Liver (tissue), 9 donors: ENCODE data around the gene GATB. TPM values are rescaled to one million over a fixed set of nuclear protein-coding genes. Genes with fewer than 3 reads are reported as not detected.

ENCODE experiments used
- DNase-seq: peaks from one replicate; pipeline ENCODE4 v3.0.0-alpha.2; 2017; ENCODE audit warnings: low spot score
- H3K27ac ChIP-seq, 2 donors: one replicate each; pipeline ENCODE4 v1.7.0; 2013; ENCODE audit warnings: inconsistent platforms in 2 of 2, low read length in 2 of 2, control low read depth in 1 of 2, low read depth in 1 of 2, mild to moderate bottlenecking in 1 of 2
- H3K27me3 ChIP-seq, 4 donors: one replicate each; pipeline versions ENCODE4 v1.6.1 to v1.7.0; 2013; ENCODE audit warnings: low read length in 3 of 4, inconsistent platforms in 1 of 4, mild to moderate bottlenecking in 1 of 4, moderate library complexity in 1 of 4; ENCODE audit not compliant: control insufficient read depth in 4 of 4, insufficient read depth in 4 of 4
- H3K36me3 ChIP-seq, 4 donors: one replicate each; pipeline versions ENCODE4 v1.6.1 to v1.7.0; 2013; ENCODE audit warnings: low read length in 3 of 4, mild to moderate bottlenecking in 3 of 4, low read depth in 1 of 4, moderate library complexity in 1 of 4; ENCODE audit not compliant: control insufficient read depth in 4 of 4, insufficient read depth in 3 of 4
- H3K4me1 ChIP-seq, 4 donors: one replicate each; pipeline versions ENCODE4 v1.6.1 to v1.7.0; 2013; ENCODE audit warnings: low read length in 3 of 4, mild to moderate bottlenecking in 3 of 4, moderate library complexity in 1 of 4; ENCODE audit not compliant: control insufficient read depth in 4 of 4, insufficient read depth in 4 of 4
- H3K4me3 ChIP-seq, 3 donors: one replicate each; pipeline versions ENCODE4 v1.6.1 to v1.7.0; 2013; ENCODE audit warnings: low read length in 3 of 3, control low read depth in 1 of 3, low read depth in 1 of 3, mild to moderate bottlenecking in 1 of 3
- H3K9ac ChIP-seq, 2 donors: one replicate each; pipeline ENCODE4 v1.7.0; 2013; ENCODE audit warnings: low read length in 2 of 2, mild to moderate bottlenecking in 2 of 2, moderate library complexity in 2 of 2, control low read depth in 1 of 2, low read depth in 1 of 2
- H3K9me3 ChIP-seq, 4 donors: one replicate each; pipeline versions ENCODE4 v1.6.1 to v1.7.0; 2013; ENCODE audit warnings: low read length in 3 of 4; ENCODE audit not compliant: control insufficient read depth in 4 of 4
- EGR1 ChIP-seq, 2 donors: IDR thresholded peaks; 2 replicates each; pipeline ENCODE4 v1.6.1; 2016 to 2018; ENCODE audit warnings: antibody characterized with exemption in 2 of 2, low read depth in 2 of 2
- FOXA2 ChIP-seq: IDR thresholded peaks from 2 replicates; pipeline ENCODE4 v1.6.1; 2016; ENCODE audit warnings: antibody characterized with exemption
- GABPA ChIP-seq, 2 donors: IDR thresholded peaks in 1 of 2; conservative IDR thresholded peaks in 1 of 2; 2 replicates each; pipeline ENCODE4 v1.6.1; 2016; ENCODE audit warnings: antibody characterized with exemption in 2 of 2, mild to moderate bottlenecking in 1 of 2, moderate library complexity in 1 of 2
- HNF4A ChIP-seq, 2 donors: conservative IDR thresholded peaks; 2 replicates each; pipeline ENCODE4 v1.6.1; 2016; ENCODE audit warnings: antibody characterized with exemption in 2 of 2, mild to moderate bottlenecking in 2 of 2
- HNF4G ChIP-seq: IDR thresholded peaks from 2 replicates; pipeline ENCODE4 v1.6.1; 2016; ENCODE audit warnings: antibody characterized with exemption
- JUND ChIP-seq, 2 donors: IDR thresholded peaks; 2 replicates each; pipeline ENCODE4 v1.6.1; 2016; ENCODE audit warnings: antibody characterized with exemption in 2 of 2
- NR2F2 ChIP-seq: IDR thresholded peaks from 2 replicates; pipeline ENCODE4 v1.6.1; 2016; ENCODE audit warnings: antibody characterized with exemption
- RAD21 ChIP-seq, 2 donors: IDR thresholded peaks; 2 replicates each; pipeline ENCODE4 v1.6.1; 2016; ENCODE audit warnings: antibody characterized with exemption in 2 of 2, mild to moderate bottlenecking in 2 of 2
- RXRA ChIP-seq, 2 donors: IDR thresholded peaks; 2 replicates each; pipeline ENCODE4 v1.6.1; 2017 to 2018; ENCODE audit warnings: antibody characterized with exemption in 2 of 2, mild to moderate bottlenecking in 1 of 2
- SP1 ChIP-seq: IDR thresholded peaks from 2 replicates; pipeline ENCODE4 v1.6.1; 2018; ENCODE audit warnings: antibody characterized with exemption, mild to moderate bottlenecking
- YY1 ChIP-seq: IDR thresholded peaks from 2 replicates; pipeline ENCODE4 v1.6.1; 2016; ENCODE audit warnings: antibody characterized with exemption, mild to moderate bottlenecking
- WGBS: extraction: QIAGEN DNeasy Blood & Tissue Kit; methylation state at CpG from one replicate; pipeline ENCODE4 v1.1.7; 2013; 5-methylcytosine and 5-hydroxymethylcytosine counted together
- polyA plus RNA-seq, 2 donors: library from polyadenylated mRNA; stranded (reverse) in 1 of 2; unstranded in 1 of 2; fragments of 200-250 nt in 1 of 2; fragments of >200 nt in 1 of 2; fragmentation: Nextera tagmentation in 1 of 2; extraction: Ambion mirVana in 1 of 2; gene quantifications; one replicate each; pipeline versions ENCODE4 v1.2.1 to v1.2.3, GENCODE V29; 2013 to 2015
- total RNA-seq, 2 donors: library from RNA; depleted of rRNA; stranded (reverse); fragments of >200 nt; gene quantifications; one replicate each; pipeline ENCODE4 v1.2.3, GENCODE V29; 2014
- TF ChIP-seq, protein P1 (sequence below): fragments of 150-350 bp; IDR thresholded peaks from 2 replicates; pipeline ENCODE4 v1.5.1; 2017; ENCODE audit warnings: improper control_type of control experiment, low read depth, low read length; ENCODE audit not compliant: missing input control
- TF ChIP-seq, protein P2 (sequence below): IDR thresholded peaks from 2 replicates; pipeline ENCODE4 v1.6.1; 2016; ENCODE audit warnings: antibody characterized with exemption
- TF ChIP-seq, protein P3 (sequence below): IDR thresholded peaks from 2 replicates; pipeline ENCODE4 v1.6.1; 2016; ENCODE audit warnings: antibody characterized with exemption, mild to moderate bottlenecking
- TF ChIP-seq, protein P4 (sequence below): IDR thresholded peaks from 2 replicates; pipeline ENCODE4 v1.6.1; 2016; ENCODE audit warnings: antibody characterized with exemption
- TF ChIP-seq, protein P5 (sequence below): IDR thresholded peaks from 2 replicates; pipeline ENCODE4 v1.6.1; 2016; ENCODE audit warnings: antibody characterized with exemption
- donor health status: healthy.
- donor health status: healthy.
- donor health status: healthy.
- donor health status: healthy.
- donor health status: healthy.

GATB gene
- total and polyA plus RNA-seq, 4 donors, result 10.4 to 17.3 (median 12.5) TPM

DNA sequence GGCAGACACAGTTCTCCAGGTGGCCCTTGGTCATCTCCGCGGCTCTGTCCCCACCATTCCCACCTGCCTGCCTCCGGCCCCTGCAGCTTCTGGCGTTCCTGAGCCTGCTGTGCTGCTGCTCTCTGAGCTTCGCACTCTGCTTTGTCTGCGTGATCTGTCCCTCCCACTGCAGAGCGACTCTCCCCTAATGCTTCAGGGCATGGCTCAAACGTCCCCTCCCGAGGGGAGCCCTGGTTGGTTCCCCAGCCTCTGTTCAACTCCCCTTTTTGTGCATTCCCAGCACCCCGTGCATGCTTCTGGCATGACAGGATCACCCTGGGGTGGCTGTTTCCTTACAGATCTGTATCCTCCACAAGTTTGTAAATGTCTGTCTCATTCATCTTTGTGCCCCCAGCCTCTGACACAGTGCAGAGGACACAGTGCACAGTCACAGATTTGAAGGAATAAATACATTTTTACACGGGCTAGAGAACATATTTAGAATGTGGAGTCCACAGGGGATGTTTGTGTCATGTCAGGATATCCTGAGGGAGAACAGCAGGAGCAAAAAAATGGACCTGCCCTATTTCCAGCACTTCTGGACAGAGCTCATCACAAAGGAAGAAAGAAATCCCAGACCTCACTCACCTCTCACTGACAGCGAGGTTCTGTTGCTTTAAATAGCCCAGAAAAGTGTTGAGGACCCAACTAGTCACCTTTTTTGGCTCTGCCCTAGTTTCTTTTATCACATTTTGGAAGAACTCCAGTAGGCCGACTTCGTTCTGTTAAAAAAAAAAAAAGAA, 72.6 kb downstream of the GATB start (continued):
- no peak for TF ChIP-seq EGR1 (IDR thresholded peaks at IDR 0.05; ENCODE audit: low read depth in 2 of 2)

DNA sequence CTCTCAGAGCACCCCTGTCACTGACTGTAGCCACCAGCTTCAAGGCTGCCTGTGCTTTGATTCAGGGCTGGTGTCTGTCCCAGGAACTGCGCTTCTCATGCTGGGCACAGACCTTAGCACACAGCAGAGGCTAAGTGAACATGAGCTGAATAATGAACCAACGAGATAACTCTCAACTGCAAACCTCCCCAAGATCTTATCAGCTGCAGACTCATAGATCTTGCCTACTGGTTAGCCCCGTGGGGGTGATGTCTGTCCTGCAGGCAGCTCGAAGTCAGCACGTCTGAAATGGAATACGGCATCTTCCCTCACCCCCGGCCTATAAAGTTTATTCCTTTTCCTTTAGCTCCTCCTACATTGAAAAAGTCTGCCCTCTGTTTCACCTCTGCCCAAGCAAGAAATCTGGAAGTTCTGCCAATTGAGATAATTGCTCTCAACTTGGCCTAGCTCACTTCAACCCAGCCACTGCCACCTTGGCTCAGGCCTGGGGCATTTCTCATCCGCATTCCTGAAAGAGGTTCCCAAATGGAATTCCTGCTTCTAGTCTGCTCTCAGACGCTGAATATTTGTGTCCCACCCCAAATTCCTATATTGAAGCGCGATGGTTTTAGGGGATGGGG, 73.7 kb downstream of the GATB start:
- Histone ChIP-seq H3K4me1 (no peaks in the 10 kb centered on the region), H3K36me3 (peaks cover 2 to 8% (median 4%) of the 10 kb centered on the region in 4 donors), H3K9me3 (no peaks in the 10 kb centered on the region), H3K27me3 (no peaks in the 10 kb centered on the region), H3K4me3 (no peak overlapping the region), H3K27ac (no peak overlapping the region), H3K9ac (no peak overlapping the region)
- no peak for DNase-seq
- 92% methylated on average over 11 of the region's 11 CpGs for WGBS
- no peak for TF ChIP-seq FOXA2
- TF ChIP-seq, protein P1, sequence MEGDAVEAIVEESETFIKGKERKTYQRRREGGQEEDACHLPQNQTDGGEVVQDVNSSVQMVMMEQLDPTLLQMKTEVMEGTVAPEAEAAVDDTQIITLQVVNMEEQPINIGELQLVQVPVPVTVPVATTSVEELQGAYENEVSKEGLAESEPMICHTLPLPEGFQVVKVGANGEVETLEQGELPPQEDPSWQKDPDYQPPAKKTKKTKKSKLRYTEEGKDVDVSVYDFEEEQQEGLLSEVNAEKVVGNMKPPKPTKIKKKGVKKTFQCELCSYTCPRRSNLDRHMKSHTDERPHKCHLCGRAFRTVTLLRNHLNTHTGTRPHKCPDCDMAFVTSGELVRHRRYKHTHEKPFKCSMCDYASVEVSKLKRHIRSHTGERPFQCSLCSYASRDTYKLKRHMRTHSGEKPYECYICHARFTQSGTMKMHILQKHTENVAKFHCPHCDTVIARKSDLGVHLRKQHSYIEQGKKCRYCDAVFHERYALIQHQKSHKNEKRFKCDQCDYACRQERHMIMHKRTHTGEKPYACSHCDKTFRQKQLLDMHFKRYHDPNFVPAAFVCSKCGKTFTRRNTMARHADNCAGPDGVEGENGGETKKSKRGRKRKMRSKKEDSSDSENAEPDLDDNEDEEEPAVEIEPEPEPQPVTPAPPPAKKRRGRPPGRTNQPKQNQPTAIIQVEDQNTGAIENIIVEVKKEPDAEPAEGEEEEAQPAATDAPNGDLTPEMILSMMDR, result no peak
- TF ChIP-seq NR2F2, result no peak
- TF ChIP-seq YY1, result no peak
- TF ChIP-seq HNF4G, result no peak
- TF ChIP-seq RAD21 (IDR thresholded peaks at IDR 0.05), result no peak
- TF ChIP-seq, protein P2, sequence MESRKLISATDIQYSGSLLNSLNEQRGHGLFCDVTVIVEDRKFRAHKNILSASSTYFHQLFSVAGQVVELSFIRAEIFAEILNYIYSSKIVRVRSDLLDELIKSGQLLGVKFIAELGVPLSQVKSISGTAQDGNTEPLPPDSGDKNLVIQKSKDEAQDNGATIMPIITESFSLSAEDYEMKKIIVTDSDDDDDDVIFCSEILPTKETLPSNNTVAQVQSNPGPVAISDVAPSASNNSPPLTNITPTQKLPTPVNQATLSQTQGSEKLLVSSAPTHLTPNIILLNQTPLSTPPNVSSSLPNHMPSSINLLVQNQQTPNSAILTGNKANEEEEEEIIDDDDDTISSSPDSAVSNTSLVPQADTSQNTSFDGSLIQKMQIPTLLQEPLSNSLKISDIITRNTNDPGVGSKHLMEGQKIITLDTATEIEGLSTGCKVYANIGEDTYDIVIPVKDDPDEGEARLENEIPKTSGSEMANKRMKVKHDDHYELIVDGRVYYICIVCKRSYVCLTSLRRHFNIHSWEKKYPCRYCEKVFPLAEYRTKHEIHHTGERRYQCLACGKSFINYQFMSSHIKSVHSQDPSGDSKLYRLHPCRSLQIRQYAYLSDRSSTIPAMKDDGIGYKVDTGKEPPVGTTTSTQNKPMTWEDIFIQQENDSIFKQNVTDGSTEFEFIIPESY, result no peak
- TF ChIP-seq RXRA (IDR thresholded peaks at IDR 0.05), result no peak
- TF ChIP-seq, protein P3, sequence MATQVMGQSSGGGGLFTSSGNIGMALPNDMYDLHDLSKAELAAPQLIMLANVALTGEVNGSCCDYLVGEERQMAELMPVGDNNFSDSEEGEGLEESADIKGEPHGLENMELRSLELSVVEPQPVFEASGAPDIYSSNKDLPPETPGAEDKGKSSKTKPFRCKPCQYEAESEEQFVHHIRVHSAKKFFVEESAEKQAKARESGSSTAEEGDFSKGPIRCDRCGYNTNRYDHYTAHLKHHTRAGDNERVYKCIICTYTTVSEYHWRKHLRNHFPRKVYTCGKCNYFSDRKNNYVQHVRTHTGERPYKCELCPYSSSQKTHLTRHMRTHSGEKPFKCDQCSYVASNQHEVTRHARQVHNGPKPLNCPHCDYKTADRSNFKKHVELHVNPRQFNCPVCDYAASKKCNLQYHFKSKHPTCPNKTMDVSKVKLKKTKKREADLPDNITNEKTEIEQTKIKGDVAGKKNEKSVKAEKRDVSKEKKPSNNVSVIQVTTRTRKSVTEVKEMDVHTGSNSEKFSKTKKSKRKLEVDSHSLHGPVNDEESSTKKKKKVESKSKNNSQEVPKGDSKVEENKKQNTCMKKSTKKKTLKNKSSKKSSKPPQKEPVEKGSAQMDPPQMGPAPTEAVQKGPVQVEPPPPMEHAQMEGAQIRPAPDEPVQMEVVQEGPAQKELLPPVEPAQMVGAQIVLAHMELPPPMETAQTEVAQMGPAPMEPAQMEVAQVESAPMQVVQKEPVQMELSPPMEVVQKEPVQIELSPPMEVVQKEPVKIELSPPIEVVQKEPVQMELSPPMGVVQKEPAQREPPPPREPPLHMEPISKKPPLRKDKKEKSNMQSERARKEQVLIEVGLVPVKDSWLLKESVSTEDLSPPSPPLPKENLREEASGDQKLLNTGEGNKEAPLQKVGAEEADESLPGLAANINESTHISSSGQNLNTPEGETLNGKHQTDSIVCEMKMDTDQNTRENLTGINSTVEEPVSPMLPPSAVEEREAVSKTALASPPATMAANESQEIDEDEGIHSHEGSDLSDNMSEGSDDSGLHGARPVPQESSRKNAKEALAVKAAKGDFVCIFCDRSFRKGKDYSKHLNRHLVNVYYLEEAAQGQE, result no peak
- TF ChIP-seq, protein P4, sequence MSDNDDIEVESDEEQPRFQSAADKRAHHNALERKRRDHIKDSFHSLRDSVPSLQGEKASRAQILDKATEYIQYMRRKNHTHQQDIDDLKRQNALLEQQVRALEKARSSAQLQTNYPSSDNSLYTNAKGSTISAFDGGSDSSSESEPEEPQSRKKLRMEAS, result no peak
- TF ChIP-seq, protein P5, sequence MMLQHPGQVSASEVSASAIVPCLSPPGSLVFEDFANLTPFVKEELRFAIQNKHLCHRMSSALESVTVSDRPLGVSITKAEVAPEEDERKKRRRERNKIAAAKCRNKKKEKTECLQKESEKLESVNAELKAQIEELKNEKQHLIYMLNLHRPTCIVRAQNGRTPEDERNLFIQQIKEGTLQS, result no peak
- no peak for TF ChIP-seq HNF4A (conservative IDR thresholded peaks at IDR 0.05)
- no peak for TF ChIP-seq JUND (IDR thresholded peaks at IDR 0.05)
- TF ChIP-seq GABPA (IDR thresholded peaks at IDR 0.05 in 1 of 2, conservative IDR thresholded peaks at IDR 0.05 in 1 of 2), result no peak
- no peak for TF ChIP-seq SP1
